ENCODE measurements around the gene LTV1.

DNA sequence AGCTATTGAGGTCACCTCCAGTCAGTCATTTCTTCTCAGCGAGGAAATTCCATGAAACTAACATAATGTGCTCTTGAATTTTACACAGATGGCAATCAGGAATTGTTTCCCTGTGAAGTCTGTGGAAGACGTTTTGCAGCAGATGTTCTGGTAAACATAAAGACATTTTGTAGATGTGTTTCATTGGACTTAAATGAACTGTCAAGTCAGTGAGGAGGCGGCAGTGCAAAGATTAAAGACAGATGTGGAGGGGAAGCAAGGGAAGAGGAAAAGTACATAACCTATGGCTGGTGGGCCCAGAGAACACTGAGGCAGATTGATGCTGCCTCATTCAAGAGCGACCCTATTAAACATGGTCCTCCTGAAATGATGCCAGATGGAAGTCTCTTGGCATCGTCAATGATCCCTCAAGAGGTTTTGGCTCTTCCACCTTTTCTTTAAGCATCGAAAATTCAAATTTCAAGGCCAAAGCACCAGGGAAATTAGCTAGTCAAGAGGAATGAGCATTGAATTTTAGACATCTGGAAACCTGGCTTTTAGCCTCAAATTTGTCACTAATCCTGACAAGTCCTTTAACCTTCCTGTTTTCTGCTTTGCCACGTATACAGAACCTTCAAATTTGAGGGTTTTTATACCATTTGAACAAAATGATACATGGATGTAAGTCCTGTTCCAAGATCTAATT, 41.2 kb downstream of the LTV1 start:
- TF ChIP-seq, protein P1, sequence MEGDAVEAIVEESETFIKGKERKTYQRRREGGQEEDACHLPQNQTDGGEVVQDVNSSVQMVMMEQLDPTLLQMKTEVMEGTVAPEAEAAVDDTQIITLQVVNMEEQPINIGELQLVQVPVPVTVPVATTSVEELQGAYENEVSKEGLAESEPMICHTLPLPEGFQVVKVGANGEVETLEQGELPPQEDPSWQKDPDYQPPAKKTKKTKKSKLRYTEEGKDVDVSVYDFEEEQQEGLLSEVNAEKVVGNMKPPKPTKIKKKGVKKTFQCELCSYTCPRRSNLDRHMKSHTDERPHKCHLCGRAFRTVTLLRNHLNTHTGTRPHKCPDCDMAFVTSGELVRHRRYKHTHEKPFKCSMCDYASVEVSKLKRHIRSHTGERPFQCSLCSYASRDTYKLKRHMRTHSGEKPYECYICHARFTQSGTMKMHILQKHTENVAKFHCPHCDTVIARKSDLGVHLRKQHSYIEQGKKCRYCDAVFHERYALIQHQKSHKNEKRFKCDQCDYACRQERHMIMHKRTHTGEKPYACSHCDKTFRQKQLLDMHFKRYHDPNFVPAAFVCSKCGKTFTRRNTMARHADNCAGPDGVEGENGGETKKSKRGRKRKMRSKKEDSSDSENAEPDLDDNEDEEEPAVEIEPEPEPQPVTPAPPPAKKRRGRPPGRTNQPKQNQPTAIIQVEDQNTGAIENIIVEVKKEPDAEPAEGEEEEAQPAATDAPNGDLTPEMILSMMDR (IDR thresholded peaks at IDR 0.05): no peak
- no peak for TF ChIP-seq POLR2A (IDR thresholded peaks at IDR 0.05)
